ENCODE measurements around the gene DMAC2L. TPM values are rescaled to one million over a fixed set of nuclear protein-coding genes. Genes with fewer than 3 reads are reported as not detected.

The DMAC2L gene
- total and polyA plus RNA-seq, 10 of the 15 experiments (the other 5 are each of a cell fraction or from before 2014, with no cell fraction given) = 9.5 to 76.3 (median 28.2) TPM

GRCh38 chr14:50342221-50343078, 30.3 kb downstream of the DMAC2L start (continued):
- TF ChIP-seq SKIL (IDR thresholded peaks at IDR 0.05; ENCODE audit: low read depth, poor library complexity, severe bottlenecking) (peak; percentile 49), RELA (IDR thresholded peaks at IDR 0.05; ENCODE audit: borderline replicate concordance, partially characterized antibody) (no peak), SMARCA5 (IDR thresholded peaks at IDR 0.05) (peak; percentile 53; the same call in 1 of the 2 replicates), ZNF24 (IDR thresholded peaks at IDR 0.05) (peak; percentile 14; the same call in 1 of the 2 replicates), SMAD1 (IDR thresholded peaks at IDR 0.05; ENCODE audit: low read depth, partially characterized antibody) (no peak), FOXK2 (IDR thresholded peaks at IDR 0.05) (peak; percentile 50; the same call in 1 of the 2 replicates), SPI1 (IDR thresholded peaks at IDR 0.05; ENCODE audit: borderline replicate concordance, insufficient read depth, low read depth, low read length) (no peak), RAD21 (IDR thresholded peaks at IDR 0.05; ENCODE audit: insufficient read depth, low read depth, low read length) (peak; percentile 83), ASH2L (IDR thresholded peaks at IDR 0.05; ENCODE audit: borderline replicate concordance, low read depth) (no peak), ZBTB11 (CRISPR knock-in tag; IDR thresholded peaks at IDR 0.05) (no peak), ETV6 (conservative IDR thresholded peaks at IDR 0.05 in 1 of 2, IDR thresholded peaks at IDR 0.05 in 1 of 2; ENCODE audit: borderline replicate concordance in 1 of 2, low read depth in 1 of 2) (no peak), SIN3A (IDR thresholded peaks at IDR 0.05; ENCODE audit: low read depth, low read length) (no peak), PAX5 (IDR thresholded peaks at IDR 0.05; ENCODE audit: borderline replicate concordance, low read depth, low read length) (0 out of 2 replicates have a peak, but pooled peaks have one; percentile 30), CTCF (IDR thresholded peaks at IDR 0.05 in 2 of 3, conservative IDR thresholded peaks at IDR 0.05 in 1 of 3; ENCODE audit: control insufficient read depth in 2 of 3, extremely low read depth in 1 of 3, insufficient read depth in 1 of 3, low read depth in 3 of 3, low read length in 3 of 3) (peak; percentile 60 to 84 (median 67)), MLLT1 (IDR thresholded peaks at IDR 0.05) (peak; percentile 27; the same call in 1 of the 2 replicates)
